GM23338 (cell line): ENCODE measurements around the gene PPL. TPM values are rescaled to one million over a fixed set of nuclear protein-coding genes. Genes with fewer than 3 reads are reported as not detected.

Experiments
- ATAC-seq: fragments of 200-7000 bp; cut with Tn5 transposase; 3 replicates; pipeline ENCODE4 v1.9.1; 2020
- DNase-seq: peaks from one replicate; pipeline ENCODE4 v3.0.0-alpha.2; 2015; ENCODE audit warnings: low spot score
- H2AFZ ChIP-seq: fragments of 200-600 bp; sonication (generic); 2 replicates; pipeline ENCODE4 v1.8.0; 2016; ENCODE audit warnings: antibody characterized with exemption, mild to moderate bottlenecking, moderate library complexity
- H3F3A ChIP-seq: fragments of 200-600 bp; sonication (generic); replicated peaks from 2 replicates; pipeline ENCODE4 v1.8.0; 2017; ENCODE audit warnings: antibody characterized with exemption, mixed run types, low read depth
- H3K27ac ChIP-seq: fragments of 200-600 bp; sonication (generic); 2 replicates; pipeline ENCODE4 v1.6.1; 2016; ENCODE audit warnings: low read depth
- H3K27me3 ChIP-seq: fragments of 200-600 bp; sonication (generic); 2 replicates; pipeline ENCODE4 v1.8.0; 2016; ENCODE audit warnings: mild to moderate bottlenecking, mixed run types, moderate library complexity; ENCODE audit not compliant: insufficient read depth
- H3K36me3 ChIP-seq: fragments of 200-600 bp; sonication (generic); 2 replicates; pipeline ENCODE4 v1.8.0; 2016; ENCODE audit warnings: mild to moderate bottlenecking; ENCODE audit not compliant: insufficient read depth
- H3K4me1 ChIP-seq: fragments of 200-600 bp; sonication (generic); 2 replicates; pipeline ENCODE4 v1.8.0; 2016; ENCODE audit warnings: mild to moderate bottlenecking, moderate library complexity; ENCODE audit not compliant: insufficient read depth
- H3K4me2 ChIP-seq: fragments of 200-600 bp; sonication (generic); 2 replicates; pipeline ENCODE4 v1.7.1; 2017; ENCODE audit warnings: mixed run types
- H3K4me3 ChIP-seq: fragments of 200-600 bp; sonication (generic); 2 replicates; pipeline ENCODE4 v1.6.1; 2016; ENCODE audit warnings: mixed run types
- H3K79me2 ChIP-seq: fragments of 200-600 bp; sonication (generic); replicated peaks from 2 replicates; pipeline ENCODE4 v1.8.0; 2017; ENCODE audit warnings: mild to moderate bottlenecking; ENCODE audit not compliant: insufficient read depth
- H3K9me2 ChIP-seq: fragments of 200-600 bp; sonication (generic); 2 replicates; pipeline ENCODE4 v1.8.0; 2017; ENCODE audit not compliant: insufficient read depth
- H4K20me1 ChIP-seq: fragments of 200-600 bp; sonication (generic); replicated peaks from 2 replicates; pipeline ENCODE4 v1.8.0; 2017; ENCODE audit warnings: mild to moderate bottlenecking; ENCODE audit not compliant: insufficient read depth
- H3K27ac Mint-ChIP-seq: 2 replicates; pipeline ENCODE4 v1.8.0; 2020; ENCODE audit warnings: inconsistent platforms, mild to moderate bottlenecking, moderate library complexity, mixed read lengths
- H3K27me3 Mint-ChIP-seq: 3 replicates; pipeline ENCODE4 v1.8.0; 2022; ENCODE audit warnings: low read depth, mild to moderate bottlenecking, moderate library complexity, mixed read lengths, inconsistent platforms; ENCODE audit not compliant: insufficient read depth, poor library complexity
- H3K36me3 Mint-ChIP-seq: 3 replicates; pipeline ENCODE4 v1.8.0; 2021; ENCODE audit warnings: low read depth, mild to moderate bottlenecking, inconsistent platforms, moderate library complexity, mixed read lengths
- H3K4me1 Mint-ChIP-seq: 3 replicates; pipeline ENCODE4 v1.8.0; 2020; ENCODE audit warnings: mild to moderate bottlenecking, inconsistent platforms, mixed read lengths
- H3K4me3 Mint-ChIP-seq: 3 replicates; pipeline ENCODE4 v1.8.0; 2021; ENCODE audit warnings: moderate library complexity, mild to moderate bottlenecking, inconsistent platforms, mixed read lengths
- H3K9me3 Mint-ChIP-seq: 3 replicates; pipeline ENCODE4 v1.8.0; 2020; ENCODE audit warnings: moderate library complexity, mild to moderate bottlenecking, inconsistent platforms, mixed read lengths
- CREB1 ChIP-seq: fragments of 250-450 bp; sonication (Bioruptor Pico); IDR thresholded peaks from 2 replicates; pipeline ENCODE4 v1.5.0; 2020; ENCODE audit warnings: low read depth, mild to moderate bottlenecking, moderate library complexity
- ETS1 ChIP-seq: IDR thresholded peaks from 2 replicates; pipeline ENCODE4 v1.6.1; 2016; ENCODE audit warnings: antibody characterized with exemption
- EZH2 ChIP-seq: fragments of 200-600 bp; sonication (generic); IDR thresholded peaks from one replicate; pipeline ENCODE4 v1.8.0; 2017; ENCODE audit warnings: antibody characterized with exemption, mild to moderate bottlenecking, low read depth; ENCODE audit not compliant: unreplicated experiment
- EZH2phosphoT487 ChIP-seq: fragments of 200-600 bp; sonication (generic); IDR thresholded peaks from one replicate; pipeline ENCODE4 v1.8.1; 2018; ENCODE audit warnings: antibody characterized with exemption; ENCODE audit not compliant: unreplicated experiment
- JUNB ChIP-seq: IDR thresholded peaks from one replicate; pipeline ENCODE4 v1.6.1; 2016; ENCODE audit warnings: antibody characterized with exemption; ENCODE audit not compliant: unreplicated experiment
- NANOG ChIP-seq: IDR thresholded peaks from 2 replicates; pipeline ENCODE4 v1.6.1; 2016; ENCODE audit warnings: antibody characterized with exemption, borderline replicate concordance
- POLR2AphosphoS5 ChIP-seq: IDR thresholded peaks from 2 replicates; pipeline ENCODE4 v1.6.1; 2016; ENCODE audit warnings: antibody characterized with exemption, low read depth
- STAT1 ChIP-seq: IDR thresholded peaks from one replicate; pipeline ENCODE4 v1.6.1; 2016; ENCODE audit warnings: antibody characterized with exemption; ENCODE audit not compliant: unreplicated experiment
- ZNF331 ChIP-seq: fragments of 250-450 bp; sonication (Bioruptor Pico); IDR thresholded peaks from 2 replicates; pipeline ENCODE4 v1.5.0; 2020; ENCODE audit warnings: low read depth, mild to moderate bottlenecking, moderate library complexity
- long read RNA-seq: library from polyadenylated mRNA; unstranded; transcript quantifications from one replicate; pipeline ENCODE4 v2.0.0, GENCODE V29; 2020; ENCODE audit not compliant: unreplicated experiment
- polyA plus RNA-seq: library from polyadenylated mRNA; unstranded; fragments of >200 nt; fragmentation: Nextera tagmentation; extraction: Ambion mirVana; gene quantifications from 2 replicates; pipeline ENCODE4 v1.2.1, GENCODE V29; 2016
- total RNA-seq: library from RNA; depleted of rRNA; stranded (reverse); fragments of >200 nt; shearing (Covaris generic); gene quantifications from 2 replicates; pipeline ENCODE4 v1.2.3, GENCODE V29; 2014; rRNA removed
- TF ChIP-seq, protein P1 (sequence below), 2 experiments: fragments of 200-600 bp in 1 of 2; sonication (generic) in 1 of 2; conservative IDR thresholded peaks; 2 replicates each; pipeline versions ENCODE4 v1.5.1 to v1.6.1; 2016 to 2017; ENCODE audit warnings: antibody characterized with exemption in 2 of 2, low read depth in 2 of 2, mild to moderate bottlenecking in 2 of 2, moderate library complexity in 1 of 2

The PPL gene, protein sequence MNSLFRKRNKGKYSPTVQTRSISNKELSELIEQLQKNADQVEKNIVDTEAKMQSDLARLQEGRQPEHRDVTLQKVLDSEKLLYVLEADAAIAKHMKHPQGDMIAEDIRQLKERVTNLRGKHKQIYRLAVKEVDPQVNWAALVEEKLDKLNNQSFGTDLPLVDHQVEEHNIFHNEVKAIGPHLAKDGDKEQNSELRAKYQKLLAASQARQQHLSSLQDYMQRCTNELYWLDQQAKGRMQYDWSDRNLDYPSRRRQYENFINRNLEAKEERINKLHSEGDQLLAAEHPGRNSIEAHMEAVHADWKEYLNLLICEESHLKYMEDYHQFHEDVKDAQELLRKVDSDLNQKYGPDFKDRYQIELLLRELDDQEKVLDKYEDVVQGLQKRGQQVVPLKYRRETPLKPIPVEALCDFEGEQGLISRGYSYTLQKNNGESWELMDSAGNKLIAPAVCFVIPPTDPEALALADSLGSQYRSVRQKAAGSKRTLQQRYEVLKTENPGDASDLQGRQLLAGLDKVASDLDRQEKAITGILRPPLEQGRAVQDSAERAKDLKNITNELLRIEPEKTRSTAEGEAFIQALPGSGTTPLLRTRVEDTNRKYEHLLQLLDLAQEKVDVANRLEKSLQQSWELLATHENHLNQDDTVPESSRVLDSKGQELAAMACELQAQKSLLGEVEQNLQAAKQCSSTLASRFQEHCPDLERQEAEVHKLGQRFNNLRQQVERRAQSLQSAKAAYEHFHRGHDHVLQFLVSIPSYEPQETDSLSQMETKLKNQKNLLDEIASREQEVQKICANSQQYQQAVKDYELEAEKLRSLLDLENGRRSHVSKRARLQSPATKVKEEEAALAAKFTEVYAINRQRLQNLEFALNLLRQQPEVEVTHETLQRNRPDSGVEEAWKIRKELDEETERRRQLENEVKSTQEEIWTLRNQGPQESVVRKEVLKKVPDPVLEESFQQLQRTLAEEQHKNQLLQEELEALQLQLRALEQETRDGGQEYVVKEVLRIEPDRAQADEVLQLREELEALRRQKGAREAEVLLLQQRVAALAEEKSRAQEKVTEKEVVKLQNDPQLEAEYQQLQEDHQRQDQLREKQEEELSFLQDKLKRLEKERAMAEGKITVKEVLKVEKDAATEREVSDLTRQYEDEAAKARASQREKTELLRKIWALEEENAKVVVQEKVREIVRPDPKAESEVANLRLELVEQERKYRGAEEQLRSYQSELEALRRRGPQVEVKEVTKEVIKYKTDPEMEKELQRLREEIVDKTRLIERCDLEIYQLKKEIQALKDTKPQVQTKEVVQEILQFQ (N-terminal part only)
- 26.1 and 31.7 TPM in 2 replicates for total RNA-seq
- 9.4 and 10.6 TPM in 2 replicates for polyA plus RNA-seq
- long read RNA-seq, full-length matches to known transcripts: 1 of 4 reads
- long read RNA-seq, partial matches to known transcripts: 1 of 4 reads
- long read RNA-seq, other reads (novel, unspliced or antisense): 2 of 4 reads

- no peak for TF ChIP-seq ZNF331 (CRISPR knock-in tag)
- peak; percentile 56 for TF ChIP-seq POLR2AphosphoS5
- ATAC-seq (peak; percentile 86), DNase-seq (peak; percentile 98)
- H3K27me3 ChIP-seq: no peaks in the 10 kb centered on the region
- peak within 1 kb of the TSS; percentile 100 for H2AFZ ChIP-seq
- H4K20me1 ChIP-seq: no peaks in the 10 kb centered on the region; the same call in 1 of the 2 replicates
- H3K4me1 ChIP-seq: peaks cover 11% of the 10 kb centered on the region; the same call in 1 of the 2 replicates
- Mint-ChIP-seq H3K9me3 (no peaks in the 10 kb centered on the region; the same call in 2 of the 3 replicates), H3K4me1 (peaks cover 15% of the 10 kb centered on the region), H3K27ac (no peak within 1 kb of the TSS), H3K27me3 (peaks cover 14% of the 10 kb centered on the region), H3K4me3 (peak within 1 kb of the TSS; percentile 84), H3K36me3 (no peaks in the 10 kb centered on the region; the same call in 2 of the 3 replicates)
- peak within 1 kb of the TSS; percentile 97 for H3K4me2 ChIP-seq
- peaks cover 12% of the 10 kb centered on the region; the same call in 1 of the 2 replicates for H3F3A ChIP-seq
- H3K36me3 ChIP-seq: no peaks in the 10 kb centered on the region; the same call in 1 of the 2 replicates
- H3K27ac ChIP-seq: peak within 1 kb of the TSS; percentile 90
- H3K4me3 ChIP-seq: peak within 1 kb of the TSS; percentile 96
- no peaks in the 10 kb centered on the region for H3K9me2 ChIP-seq
- H3K79me2 ChIP-seq: 0 out of 2 replicates have a peak, but pooled peaks cover 3% of the 10 kb centered on the region
These were observed at the start of gene PPL for GRCh38 chr16:4936991-4937781. Gene PPL, minus strand, starts transcription at chr16:4937148. Its CDS starts 103 bp downstream, at chr16:4937045.

- no peaks in the 10 kb centered on the region for H3K36me3 ChIP-seq
- Mint-ChIP-seq H3K4me1 (peaks cover 6% of the 10 kb centered on the region), H3K27me3 (peaks cover 26% of the 10 kb centered on the region), H3K9me3 (no peaks in the 10 kb centered on the region; the same call in 2 of the 3 replicates), H3K36me3 (peaks cover 2% of the 10 kb centered on the region; the same call in 1 of the 3 replicates), H3K27ac (no peak overlapping the region), H3K4me3 (no peak overlapping the region)
- H3K4me2 ChIP-seq: no peak overlapping the region
- no peaks in the 10 kb centered on the region; the same call in 1 of the 2 replicates for H3K4me1 ChIP-seq
- no peak for ATAC-seq
- H3K9me2 ChIP-seq: no peaks in the 10 kb centered on the region
- no peak overlapping the region for H3K4me3 ChIP-seq
- H3K27me3 ChIP-seq: peaks cover 23% of the 10 kb centered on the region
- H3F3A ChIP-seq: no peaks in the 10 kb centered on the region
- no peak for DNase-seq
- H3K27ac ChIP-seq: no peak overlapping the region
- no peaks in the 10 kb centered on the region for H3K79me2 ChIP-seq
- no peak overlapping the region for H2AFZ ChIP-seq
- no peaks in the 10 kb centered on the region for H4K20me1 ChIP-seq
- TF ChIP-seq CREB1 (CRISPR knock-in tag): no peak
- TF ChIP-seq, protein P1, sequence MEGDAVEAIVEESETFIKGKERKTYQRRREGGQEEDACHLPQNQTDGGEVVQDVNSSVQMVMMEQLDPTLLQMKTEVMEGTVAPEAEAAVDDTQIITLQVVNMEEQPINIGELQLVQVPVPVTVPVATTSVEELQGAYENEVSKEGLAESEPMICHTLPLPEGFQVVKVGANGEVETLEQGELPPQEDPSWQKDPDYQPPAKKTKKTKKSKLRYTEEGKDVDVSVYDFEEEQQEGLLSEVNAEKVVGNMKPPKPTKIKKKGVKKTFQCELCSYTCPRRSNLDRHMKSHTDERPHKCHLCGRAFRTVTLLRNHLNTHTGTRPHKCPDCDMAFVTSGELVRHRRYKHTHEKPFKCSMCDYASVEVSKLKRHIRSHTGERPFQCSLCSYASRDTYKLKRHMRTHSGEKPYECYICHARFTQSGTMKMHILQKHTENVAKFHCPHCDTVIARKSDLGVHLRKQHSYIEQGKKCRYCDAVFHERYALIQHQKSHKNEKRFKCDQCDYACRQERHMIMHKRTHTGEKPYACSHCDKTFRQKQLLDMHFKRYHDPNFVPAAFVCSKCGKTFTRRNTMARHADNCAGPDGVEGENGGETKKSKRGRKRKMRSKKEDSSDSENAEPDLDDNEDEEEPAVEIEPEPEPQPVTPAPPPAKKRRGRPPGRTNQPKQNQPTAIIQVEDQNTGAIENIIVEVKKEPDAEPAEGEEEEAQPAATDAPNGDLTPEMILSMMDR (conservative IDR thresholded peaks at IDR 0.05; ENCODE audit: low read depth in 2 of 2): no peak
- no peak for TF ChIP-seq JUNB
- no peak for TF ChIP-seq EZH2phosphoT487
- no peak for TF ChIP-seq ETS1
- TF ChIP-seq NANOG: no peak
- no peak for TF ChIP-seq STAT1
- TF ChIP-seq POLR2AphosphoS5: no peak
- TF ChIP-seq EZH2: no peak
These were observed 47.4 kb upstream of the PPL start for GRCh38 chr16:4984174-4984990.
